WTC11 (cell line): ENCODE measurements around the gene CHST3. TPM values are rescaled to one million over a fixed set of nuclear protein-coding genes. Genes with fewer than 3 reads are reported as not detected.

Source experiments
- ATAC-seq: fragments of 200-7000 bp; cut with Tn5 transposase; 2 replicates; pipeline ENCODE4 v1.10.0; 2021; ENCODE audit warnings: mild to moderate bottlenecking, moderate library complexity
- CTCF ChIA-PET: fragments of 300-600 bp; sonication (Branson Sonifier 250); formaldehyde crosslinking; loops from one replicate; lab custom pipeline; 2021; ENCODE audit warnings: antibody characterized with exemption; lab: Charles Lee
- POLR2A ChIA-PET: fragments of 350-600 bp; sonication (Branson Sonifier 250); formaldehyde crosslinking; loops from one replicate; lab custom pipeline; 2021; ENCODE audit warnings: antibody characterized with exemption; lab: Charles Lee
- DNase-seq: peaks from one replicate; pipeline ENCODE4 v3.0.0; 2021; ENCODE audit warnings: low spot score
- H3K27ac Mint-ChIP-seq: 2 replicates; pipeline ENCODE4 v1.8.0; 2021; ENCODE audit warnings: mixed read lengths
- H3K27me3 Mint-ChIP-seq: 2 replicates; pipeline ENCODE4 v1.8.0; 2021; ENCODE audit warnings: low read depth, mild to moderate bottlenecking, moderate library complexity, mixed read lengths
- H3K36me3 Mint-ChIP-seq: 2 replicates; pipeline ENCODE4 v1.8.0; 2021; ENCODE audit warnings: mixed read lengths
- H3K4me1 Mint-ChIP-seq: 2 replicates; pipeline ENCODE4 v1.8.0; 2022; ENCODE audit warnings: mixed read lengths
- H3K4me3 Mint-ChIP-seq: 2 replicates; pipeline ENCODE4 v1.8.0; 2021; ENCODE audit warnings: mild to moderate bottlenecking, moderate library complexity, mixed read lengths
- H3K9me3 Mint-ChIP-seq: 2 replicates; pipeline ENCODE4 v1.8.0; 2021; ENCODE audit warnings: mixed read lengths
- CREM ChIP-seq: sonication (generic); formaldehyde crosslinking; IDR thresholded peaks from 2 replicates; pipeline ENCODE4 v1.8.1; 2022; ENCODE audit warnings: mild to moderate bottlenecking, missing genetic modification reagents, moderate library complexity
- IRF2 ChIP-seq: sonication (generic); formaldehyde crosslinking; IDR thresholded peaks from 2 replicates; pipeline ENCODE4 v1.8.0; 2022; ENCODE audit warnings: low read depth, missing genetic modification reagents, borderline replicate concordance
- NFATC4 ChIP-seq: fragments of 250-450 bp; sonication (Bioruptor Pico); IDR thresholded peaks from 2 replicates; pipeline ENCODE4 v1.9.0; 2021; ENCODE audit warnings: mild to moderate bottlenecking
- RORB ChIP-seq: fragments of 250-450 bp; sonication (Bioruptor Pico); IDR thresholded peaks from 2 replicates; pipeline ENCODE4 v1.9.0; 2021; ENCODE audit warnings: mild to moderate bottlenecking
- TEAD1 ChIP-seq: sonication (generic); formaldehyde crosslinking; IDR thresholded peaks from 2 replicates; pipeline ENCODE4 v1.8.0; 2022; ENCODE audit warnings: mild to moderate bottlenecking, missing genetic modification reagents
- ZBTB21 ChIP-seq: sonication (generic); formaldehyde crosslinking; IDR thresholded peaks from 2 replicates; pipeline ENCODE4 v1.8.1; 2023; ENCODE audit warnings: mild to moderate bottlenecking, missing genetic modification reagents, borderline replicate concordance
- total RNA-seq: library from RNA; stranded (reverse); gene quantifications from 3 replicates; pipeline ENCODE4 v1.2.3, GENCODE V29; 2021
- TF ChIP-seq, protein P1 (sequence below): fragments of 250-450 bp; sonication (Bioruptor Pico); IDR thresholded peaks from 2 replicates; pipeline ENCODE4 v1.9.0; 2021; ENCODE audit warnings: mild to moderate bottlenecking, borderline replicate concordance
- TF ChIP-seq, protein P2 (sequence below): sonication (generic); formaldehyde crosslinking; IDR thresholded peaks from 2 replicates; pipeline ENCODE4 v1.8.0; 2022; ENCODE audit warnings: missing genetic modification reagents
- TF ChIP-seq, protein P3 (sequence below): sonication (generic); formaldehyde crosslinking; IDR thresholded peaks from 2 replicates; pipeline ENCODE4 v1.8.1; 2022; ENCODE audit warnings: mild to moderate bottlenecking, missing genetic modification reagents, moderate library complexity, borderline replicate concordance
- TF ChIP-seq, protein P4 (sequence below): sonication (generic); formaldehyde crosslinking; IDR thresholded peaks from 2 replicates; pipeline ENCODE4 v1.8.1; 2023; ENCODE audit warnings: mild to moderate bottlenecking, moderate library complexity, missing genetic modification reagents
- TF ChIP-seq, protein P5 (sequence below): sonication (generic); formaldehyde crosslinking; conservative IDR thresholded peaks from 2 replicates; pipeline ENCODE4 v1.8.1; 2022; ENCODE audit warnings: mild to moderate bottlenecking, missing genetic modification reagents

Gene CHST3
- total RNA-seq, 1 experiment from 2014 or later: 7.0 TPM

DNA sequence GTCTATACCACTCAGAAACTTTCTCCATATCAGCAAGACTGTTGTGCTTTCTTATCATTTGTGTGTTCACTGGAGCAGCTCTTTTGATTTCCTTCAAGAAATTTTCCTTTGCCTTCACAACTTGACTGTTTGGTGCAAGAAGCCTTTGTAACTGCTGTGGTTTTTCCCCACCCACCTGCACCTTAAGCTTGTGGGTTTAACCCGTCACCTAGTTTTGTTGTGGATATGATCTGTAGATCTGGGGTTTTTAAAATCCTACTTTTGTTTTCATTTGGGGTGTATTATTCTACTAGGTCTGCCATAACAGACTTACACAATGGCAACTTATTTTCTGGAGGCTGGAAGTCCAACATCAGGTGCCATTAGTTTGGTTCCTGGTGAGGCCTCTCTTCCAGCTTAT lies 30.5 kb upstream of the CHST3 start:
- POLR2A ChIA-PET: no interaction called here
- CTCF ChIA-PET: interaction anchor here (1.0 to 3.3 kb wide), 3 partner anchors 22 to 37 kb away, joined by 5 to 8 read pairs (median 6); no protein-coding TSS in a partner anchor
- Mint-ChIP-seq H3K9me3 (peaks cover 33% of the 10 kb centered on the region), H3K4me1 (no peaks in the 10 kb centered on the region), H3K36me3 (no peaks in the 10 kb centered on the region), H3K4me3 (no peak overlapping the region), H3K27me3 (peaks cover 3% of the 10 kb centered on the region), H3K27ac (no peak overlapping the region)
- no peak for DNase-seq
- no peak for TF ChIP-seq IRF2 (CRISPR knock-in tag)
- TF ChIP-seq, protein P1, sequence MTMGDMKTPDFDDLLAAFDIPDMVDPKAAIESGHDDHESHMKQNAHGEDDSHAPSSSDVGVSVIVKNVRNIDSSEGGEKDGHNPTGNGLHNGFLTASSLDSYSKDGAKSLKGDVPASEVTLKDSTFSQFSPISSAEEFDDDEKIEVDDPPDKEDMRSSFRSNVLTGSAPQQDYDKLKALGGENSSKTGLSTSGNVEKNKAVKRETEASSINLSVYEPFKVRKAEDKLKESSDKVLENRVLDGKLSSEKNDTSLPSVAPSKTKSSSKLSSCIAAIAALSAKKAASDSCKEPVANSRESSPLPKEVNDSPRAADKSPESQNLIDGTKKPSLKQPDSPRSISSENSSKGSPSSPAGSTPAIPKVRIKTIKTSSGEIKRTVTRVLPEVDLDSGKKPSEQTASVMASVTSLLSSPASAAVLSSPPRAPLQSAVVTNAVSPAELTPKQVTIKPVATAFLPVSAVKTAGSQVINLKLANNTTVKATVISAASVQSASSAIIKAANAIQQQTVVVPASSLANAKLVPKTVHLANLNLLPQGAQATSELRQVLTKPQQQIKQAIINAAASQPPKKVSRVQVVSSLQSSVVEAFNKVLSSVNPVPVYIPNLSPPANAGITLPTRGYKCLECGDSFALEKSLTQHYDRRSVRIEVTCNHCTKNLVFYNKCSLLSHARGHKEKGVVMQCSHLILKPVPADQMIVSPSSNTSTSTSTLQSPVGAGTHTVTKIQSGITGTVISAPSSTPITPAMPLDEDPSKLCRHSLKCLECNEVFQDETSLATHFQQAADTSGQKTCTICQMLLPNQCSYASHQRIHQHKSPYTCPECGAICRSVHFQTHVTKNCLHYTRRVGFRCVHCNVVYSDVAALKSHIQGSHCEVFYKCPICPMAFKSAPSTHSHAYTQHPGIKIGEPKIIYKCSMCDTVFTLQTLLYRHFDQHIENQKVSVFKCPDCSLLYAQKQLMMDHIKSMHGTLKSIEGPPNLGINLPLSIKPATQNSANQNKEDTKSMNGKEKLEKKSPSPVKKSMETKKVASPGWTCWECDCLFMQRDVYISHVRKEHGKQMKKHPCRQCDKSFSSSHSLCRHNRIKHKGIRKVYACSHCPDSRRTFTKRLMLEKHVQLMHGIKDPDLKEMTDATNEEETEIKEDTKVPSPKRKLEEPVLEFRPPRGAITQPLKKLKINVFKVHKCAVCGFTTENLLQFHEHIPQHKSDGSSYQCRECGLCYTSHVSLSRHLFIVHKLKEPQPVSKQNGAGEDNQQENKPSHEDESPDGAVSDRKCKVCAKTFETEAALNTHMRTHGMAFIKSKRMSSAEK (CRISPR knock-in tag): no peak
- TF ChIP-seq, all 79 proteins: peak for 0
- no peak for ATAC-seq

DNA sequence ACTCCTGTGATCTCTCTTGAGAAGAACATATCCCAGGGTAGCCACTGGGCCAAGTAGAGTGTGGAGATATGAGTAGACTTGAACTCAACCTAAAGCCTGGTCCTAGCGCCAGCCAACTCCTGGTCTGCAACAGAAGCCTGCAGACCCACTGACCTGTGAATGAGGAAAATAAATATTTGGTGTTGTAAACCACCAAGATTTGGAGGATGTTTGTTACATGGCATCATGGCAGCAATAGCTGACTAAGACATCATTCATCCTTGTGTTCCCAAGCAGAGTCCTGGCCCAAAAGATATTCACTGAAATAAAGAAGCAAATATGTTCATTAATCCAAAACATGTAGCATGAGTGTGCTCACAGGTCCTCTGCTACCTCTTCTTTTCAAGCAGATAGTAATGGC lies 26.0 kb upstream of the CHST3 start:
- ATAC-seq: no peak
- no peaks in the 10 kb centered on the region for H3K4me1 Mint-ChIP-seq
- H3K9me3 Mint-ChIP-seq: peaks cover 26% of the 10 kb centered on the region
- POLR2A ChIA-PET: no interaction called here
- CTCF ChIA-PET: interaction anchor here (1.3 kb wide), 1 partner anchor 110 kb away, joined by 5 read pairs; no protein-coding TSS in a partner anchor
- H3K36me3 Mint-ChIP-seq: no peaks in the 10 kb centered on the region
- no peak overlapping the region for H3K27ac Mint-ChIP-seq
- TF ChIP-seq NFATC4 (CRISPR knock-in tag) (no peak), ZBTB21 (no peak), CREM (CRISPR knock-in tag) (no peak), TEAD1 (no peak), RORB (CRISPR knock-in tag) (no peak)
- TF ChIP-seq, protein P2, sequence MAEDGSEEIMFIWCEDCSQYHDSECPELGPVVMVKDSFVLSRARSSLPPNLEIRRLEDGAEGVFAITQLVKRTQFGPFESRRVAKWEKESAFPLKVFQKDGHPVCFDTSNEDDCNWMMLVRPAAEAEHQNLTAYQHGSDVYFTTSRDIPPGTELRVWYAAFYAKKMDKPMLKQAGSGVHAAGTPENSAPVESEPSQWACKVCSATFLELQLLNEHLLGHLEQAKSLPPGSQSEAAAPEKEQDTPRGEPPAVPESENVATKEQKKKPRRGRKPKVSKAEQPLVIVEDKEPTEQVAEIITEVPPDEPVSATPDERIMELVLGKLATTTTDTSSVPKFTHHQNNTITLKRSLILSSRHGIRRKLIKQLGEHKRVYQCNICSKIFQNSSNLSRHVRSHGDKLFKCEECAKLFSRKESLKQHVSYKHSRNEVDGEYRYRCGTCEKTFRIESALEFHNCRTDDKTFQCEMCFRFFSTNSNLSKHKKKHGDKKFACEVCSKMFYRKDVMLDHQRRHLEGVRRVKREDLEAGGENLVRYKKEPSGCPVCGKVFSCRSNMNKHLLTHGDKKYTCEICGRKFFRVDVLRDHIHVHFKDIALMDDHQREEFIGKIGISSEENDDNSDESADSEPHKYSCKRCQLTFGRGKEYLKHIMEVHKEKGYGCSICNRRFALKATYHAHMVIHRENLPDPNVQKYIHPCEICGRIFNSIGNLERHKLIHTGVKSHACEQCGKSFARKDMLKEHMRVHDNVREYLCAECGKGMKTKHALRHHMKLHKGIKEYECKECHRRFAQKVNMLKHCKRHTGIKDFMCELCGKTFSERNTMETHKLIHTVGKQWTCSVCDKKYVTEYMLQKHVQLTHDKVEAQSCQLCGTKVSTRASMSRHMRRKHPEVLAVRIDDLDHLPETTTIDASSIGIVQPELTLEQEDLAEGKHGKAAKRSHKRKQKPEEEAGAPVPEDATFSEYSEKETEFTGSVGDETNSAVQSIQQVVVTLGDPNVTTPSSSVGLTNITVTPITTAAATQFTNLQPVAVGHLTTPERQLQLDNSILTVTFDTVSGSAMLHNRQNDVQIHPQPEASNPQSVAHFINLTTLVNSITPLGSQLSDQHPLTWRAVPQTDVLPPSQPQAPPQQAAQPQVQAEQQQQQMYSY (CRISPR knock-in tag): no peak
- TF ChIP-seq, protein P3, sequence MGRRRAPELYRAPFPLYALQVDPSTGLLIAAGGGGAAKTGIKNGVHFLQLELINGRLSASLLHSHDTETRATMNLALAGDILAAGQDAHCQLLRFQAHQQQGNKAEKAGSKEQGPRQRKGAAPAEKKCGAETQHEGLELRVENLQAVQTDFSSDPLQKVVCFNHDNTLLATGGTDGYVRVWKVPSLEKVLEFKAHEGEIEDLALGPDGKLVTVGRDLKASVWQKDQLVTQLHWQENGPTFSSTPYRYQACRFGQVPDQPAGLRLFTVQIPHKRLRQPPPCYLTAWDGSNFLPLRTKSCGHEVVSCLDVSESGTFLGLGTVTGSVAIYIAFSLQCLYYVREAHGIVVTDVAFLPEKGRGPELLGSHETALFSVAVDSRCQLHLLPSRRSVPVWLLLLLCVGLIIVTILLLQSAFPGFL (CRISPR knock-in tag): no peak
- TF ChIP-seq, protein P4, sequence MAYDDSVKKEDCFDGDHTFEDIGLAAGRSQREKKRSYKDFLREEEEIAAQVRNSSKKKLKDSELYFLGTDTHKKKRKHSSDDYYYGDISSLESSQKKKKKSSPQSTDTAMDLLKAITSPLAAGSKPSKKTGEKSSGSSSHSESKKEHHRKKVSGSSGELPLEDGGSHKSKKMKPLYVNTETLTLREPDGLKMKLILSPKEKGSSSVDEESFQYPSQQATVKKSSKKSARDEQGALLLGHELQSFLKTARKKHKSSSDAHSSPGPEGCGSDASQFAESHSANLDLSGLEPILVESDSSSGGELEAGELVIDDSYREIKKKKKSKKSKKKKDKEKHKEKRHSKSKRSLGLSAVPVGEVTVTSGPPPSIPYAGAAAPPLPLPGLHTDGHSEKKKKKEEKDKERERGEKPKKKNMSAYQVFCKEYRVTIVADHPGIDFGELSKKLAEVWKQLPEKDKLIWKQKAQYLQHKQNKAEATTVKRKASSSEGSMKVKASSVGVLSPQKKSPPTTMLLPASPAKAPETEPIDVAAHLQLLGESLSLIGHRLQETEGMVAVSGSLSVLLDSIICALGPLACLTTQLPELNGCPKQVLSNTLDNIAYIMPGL (CRISPR knock-in tag): no peak
- TF ChIP-seq, protein P5, sequence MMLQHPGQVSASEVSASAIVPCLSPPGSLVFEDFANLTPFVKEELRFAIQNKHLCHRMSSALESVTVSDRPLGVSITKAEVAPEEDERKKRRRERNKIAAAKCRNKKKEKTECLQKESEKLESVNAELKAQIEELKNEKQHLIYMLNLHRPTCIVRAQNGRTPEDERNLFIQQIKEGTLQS (CRISPR knock-in tag): no peak
- TF ChIP-seq, all 79 proteins: peak for 0
- Mint-ChIP-seq H3K4me3 (no peak overlapping the region), H3K27me3 (peaks cover 3% of the 10 kb centered on the region)
- no peak for DNase-seq
